Measurements from ENCODE around the gene PTPRT. TPM values are rescaled to one million over a fixed set of nuclear protein-coding genes. Genes with fewer than 3 reads are reported as not detected.
"Not testable (repeated sequence)": the region's sequence is repeated elsewhere in the genome, so short reads cannot be mapped to it uniquely, and the experiment has no call there.

PTPRT gene
- total RNA-seq, 2 experiments from 2014 or later, result not detected

GRCh38 chr20:42914302-42914701 lies 275.4 kb downstream of the PTPRT start:
- no peak overlapping the region for H3K27ac Mint-ChIP-seq
- H3K27me3 Mint-ChIP-seq, result no peaks in the 10 kb centered on the region
- peaks cover 2% of the 10 kb centered on the region for H3K9me3 Mint-ChIP-seq
- no peaks in the 10 kb centered on the region for H3K4me1 Mint-ChIP-seq (ENCODE audit: low read depth)
- intact Hi-C loops (cut with micrococcal nuclease), result no loop called here
- no peak for DNase-seq
- CTCF ChIA-PET, result no interaction called here
- H3K36me3 Mint-ChIP-seq (ENCODE audit: low read depth), result no peaks in the 10 kb centered on the region
- POLR2A ChIA-PET, result no interaction called here
- no peak for TF ChIP-seq CTCF (IDR thresholded peaks at IDR 0.05)
- H3K4me3 Mint-ChIP-seq, result no peak overlapping the region
- ATAC-seq, result no peak

DNA sequence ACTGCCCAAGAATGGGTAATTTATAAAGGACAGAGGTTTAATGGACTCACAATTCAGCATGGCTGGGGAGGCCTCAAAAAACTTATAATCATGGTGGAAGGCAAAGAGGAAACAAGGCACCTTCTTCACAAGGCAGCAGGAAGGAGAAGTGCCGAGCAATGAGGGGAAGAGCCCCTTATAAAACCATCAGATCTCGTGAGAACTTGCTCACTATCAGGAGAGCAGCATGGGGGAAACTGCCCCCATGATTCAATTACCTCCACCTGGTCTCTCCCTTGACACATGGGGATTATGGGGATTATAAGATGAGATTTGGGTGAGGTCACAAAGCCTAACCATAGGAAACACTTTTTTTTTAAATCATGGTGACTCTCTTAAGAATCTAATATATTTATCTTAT lies 278.9 kb downstream of the PTPRT start:
- CTCF ChIA-PET, result interaction anchor here (1.4 kb wide), 1 partner anchor 11 kb away, joined by 3 read pairs; no protein-coding TSS in a partner anchor
- H3K9me3 Mint-ChIP-seq, result not testable (repeated sequence)

DNA sequence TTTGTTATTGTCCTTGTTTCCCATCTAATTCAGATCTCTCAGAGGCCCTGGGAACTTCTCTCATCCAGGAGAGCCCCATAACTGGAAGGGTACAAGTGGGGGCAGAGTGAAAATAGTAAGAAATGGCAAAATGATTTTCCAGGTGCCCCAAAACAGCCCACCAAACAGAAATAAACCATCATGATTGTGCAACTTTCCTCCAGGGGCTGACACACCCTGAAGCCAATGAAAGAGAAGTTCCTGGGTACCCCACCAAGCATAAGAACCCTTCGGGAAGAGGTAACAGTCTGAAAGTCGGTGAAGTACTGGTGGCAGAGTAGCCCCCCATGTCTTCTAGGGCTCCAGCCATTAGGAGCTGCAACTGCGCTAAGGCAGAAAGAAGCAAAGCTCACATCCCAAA lies 282.0 kb downstream of the PTPRT start:
- CTCF ChIA-PET, result no interaction called here
- ATAC-seq (no peak), DNase-seq (no peak)
- intact Hi-C loops (cut with micrococcal nuclease), result no loop called here
- H3K36me3 Mint-ChIP-seq (ENCODE audit: low read depth), result no peaks in the 10 kb centered on the region
- peaks cover 5% of the 10 kb centered on the region for H3K9me3 Mint-ChIP-seq
- H3K4me1 Mint-ChIP-seq (ENCODE audit: low read depth), result no peaks in the 10 kb centered on the region
- no peak overlapping the region for H3K4me3 Mint-ChIP-seq
- no peak for TF ChIP-seq CTCF (IDR thresholded peaks at IDR 0.05)
- peaks cover 1% of the 10 kb centered on the region for H3K27me3 Mint-ChIP-seq
- H3K27ac Mint-ChIP-seq, result no peak overlapping the region
- POLR2A ChIA-PET, result no interaction called here

More for the DNA sequence above, 278.9 kb downstream of the PTPRT start:
- ATAC-seq; H3K36me3 Mint-ChIP-seq (ENCODE audit: low read depth); DNase-seq; H3K27ac Mint-ChIP-seq; intact Hi-C loops (cut with micrococcal nuclease); POLR2A ChIA-PET; H3K27me3 Mint-ChIP-seq; H3K4me3 Mint-ChIP-seq; H3K4me1 Mint-ChIP-seq (ENCODE audit: low read depth): not testable (repeated sequence)

GRCh38 chr20:42906120-42906519 lies 283.6 kb downstream of the PTPRT start:
- DNase-seq, result no peak
- no peak for TF ChIP-seq CTCF (IDR thresholded peaks at IDR 0.05)
- ChIA-PET CTCF (no interaction called here), POLR2A (no interaction called here)
- intact Hi-C loops (cut with micrococcal nuclease), result no loop called here
- H3K4me1 Mint-ChIP-seq (ENCODE audit: low read depth), result no peaks in the 10 kb centered on the region
- H3K27ac Mint-ChIP-seq, result no peak overlapping the region
- H3K27me3 Mint-ChIP-seq, result peaks cover 1% of the 10 kb centered on the region
- peaks cover 5% of the 10 kb centered on the region for H3K9me3 Mint-ChIP-seq
- ATAC-seq, result no peak
- H3K36me3 Mint-ChIP-seq (ENCODE audit: low read depth), result no peaks in the 10 kb centered on the region
- no peak overlapping the region for H3K4me3 Mint-ChIP-seq

DNA sequence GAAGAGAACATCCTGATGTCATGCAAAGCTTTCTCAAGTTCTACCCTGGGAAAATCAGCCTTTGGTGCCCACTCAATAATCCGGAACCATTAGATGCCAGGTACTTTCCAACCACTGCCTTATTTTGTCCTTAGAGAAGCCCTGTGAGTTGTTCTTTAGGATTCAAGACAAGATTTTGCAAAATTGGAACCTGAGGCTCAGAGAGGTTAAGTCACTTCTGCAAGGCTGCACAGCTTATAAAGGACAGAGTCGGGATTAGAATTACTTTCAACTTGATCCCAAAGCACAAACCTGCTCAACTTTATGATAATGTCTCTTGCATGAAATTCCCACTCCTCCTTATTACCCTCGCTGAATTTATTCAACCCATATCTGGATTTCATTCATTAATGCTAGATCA lies 287.2 kb downstream of the PTPRT start:
- H3K27me3 Mint-ChIP-seq, result peaks cover 1% of the 10 kb centered on the region

More for the DNA sequence above, 287.2 kb downstream of the PTPRT start:
- ChIA-PET CTCF (interaction anchor here (1.1 kb wide), 1 partner anchor 38 kb away, joined by 3 read pairs; no protein-coding TSS in a partner anchor), POLR2A (no interaction called here)
- peaks cover 2% of the 10 kb centered on the region for H3K9me3 Mint-ChIP-seq
- no peaks in the 10 kb centered on the region for H3K4me1 Mint-ChIP-seq (ENCODE audit: low read depth)
- intact Hi-C loops (cut with micrococcal nuclease), result no loop called here
- DNase-seq (no peak), ATAC-seq (no peak)
- H3K27ac Mint-ChIP-seq, result no peak overlapping the region
- H3K36me3 Mint-ChIP-seq (ENCODE audit: low read depth), result no peaks in the 10 kb centered on the region
- no peak overlapping the region for H3K4me3 Mint-ChIP-seq
- no peak for TF ChIP-seq CTCF (IDR thresholded peaks at IDR 0.05)

Data from activated CD8-positive, alpha-beta T cell treated with anti-CD3 and anti-CD28 coated beads for 36 hours (primary cell).